ENCODE results near the gene TMEM131L. TPM values are rescaled to one million over a fixed set of nuclear protein-coding genes. Genes with fewer than 3 reads are reported as not detected.

The TMEM131L gene
- total RNA-seq, 1 experiment from 2014 or later: 14.6 TPM

GRCh38 chr4:153533387-153533786, 67.2 kb downstream of the TMEM131L start:
- DNase-seq: no peak
- Histone ChIP-seq H3K18ac (ENCODE audit: insufficient read length, low read depth, low read length) (no peak overlapping the region), H2BK20ac (ENCODE audit: low read depth, low read length, poor library complexity, severe bottlenecking) (no peak overlapping the region), H3K56ac (ENCODE audit: insufficient read length, low read depth, low read length) (no peak overlapping the region), H3K4me2 (ENCODE audit: insufficient read depth, insufficient read length, low read length) (no peak overlapping the region), H3K23me2 (ENCODE audit: insufficient read length, low read depth, low read length, poor library complexity, severe bottlenecking) (no peaks in the 10 kb centered on the region), H4K8ac (replicated peaks; ENCODE audit: insufficient read length, low read depth, low read length) (no peak overlapping the region), H3K9me3 (ENCODE audit: control insufficient read depth, low read depth, low read length) (no peaks in the 10 kb centered on the region), H4K5ac (ENCODE audit: insufficient read length, low read depth, low read length) (no peak overlapping the region), H2AFZ (ENCODE audit: low read length) (no peak overlapping the region), H3T11ph (ENCODE audit: low read length) (no peak overlapping the region), H3K79me1 (ENCODE audit: insufficient read depth, low read depth, low read length, poor library complexity, severe bottlenecking) (peaks cover 2% of the 10 kb centered on the region), H3K23ac (ENCODE audit: insufficient read length, low read depth, low read length) (no peak overlapping the region), H3K27me3 (ENCODE audit: insufficient read depth, low read length) (no peaks in the 10 kb centered on the region), H2BK15ac (ENCODE audit: low read depth, low read length) (no peak overlapping the region), H4K91ac (ENCODE audit: insufficient read length, low read depth, low read length) (no peak overlapping the region), H3K4ac (ENCODE audit: low read depth, low read length) (no peak overlapping the region), H2BK120ac (ENCODE audit: low read depth, low read length, poor library complexity, severe bottlenecking) (no peak overlapping the region), H3K4me1 (ENCODE audit: insufficient read depth, low read length) (peaks cover 15% of the 10 kb centered on the region), H2BK5ac (ENCODE audit: insufficient read length, low read length) (no peak overlapping the region), H3K14ac (ENCODE audit: insufficient read depth, low read length) (no peak overlapping the region), H4K20me1 (ENCODE audit: control insufficient read depth, insufficient read depth, insufficient read length) (no peaks in the 10 kb centered on the region), H2BK12ac (ENCODE audit: insufficient read length, low read depth, low read length) (no peak overlapping the region), H3K9ac (ENCODE audit: extremely low read depth, insufficient read length, low read length) (no peak overlapping the region), H3K79me2 (ENCODE audit: insufficient read depth, low read length) (no peaks in the 10 kb centered on the region; the same call in 1 of the 2 replicates), H2AK5ac (ENCODE audit: insufficient read length, low read length) (no peak overlapping the region), H3K27ac (ENCODE audit: insufficient read length, low read depth, low read length) (no peak overlapping the region)
- no peaks in the 10 kb centered on the region for H3K27me3 Mint-ChIP-seq (ENCODE audit: low read depth)
- no peaks in the 10 kb centered on the region; a peak in 1 of 5 replicates for H3K9me3 Mint-ChIP-seq
- H3K36me3 Mint-ChIP-seq (ENCODE audit: insufficient read depth in 1 of 3, low read depth in 3 of 3): peaks cover 0 to 2% (median 0%) of the 10 kb centered on the region in 3 experiments; a peak in 1 of 7 replicates
- H3K27ac Mint-ChIP-seq: no peak overlapping the region
- H3K4me3 Mint-ChIP-seq: no peak overlapping the region
- peaks cover 53 to 54% of the 10 kb centered on the region in 2 experiments for H3K4me1 Mint-ChIP-seq
- TF ChIP-seq CTCF (conservative IDR thresholded peaks at IDR 0.05): no peak

All from H9 (cell line).